HFFc6 (cell line): Measurements from ENCODE around the gene KRT222. TPM values are rescaled to one million over a fixed set of nuclear protein-coding genes. Genes with fewer than 3 reads are reported as not detected.
A peak's percentile ranks its signal among the peaks of the same experiment; 100 is the strongest.

Source experiments
- DNase-seq: peaks from one replicate; pipeline ENCODE4 v3.0.0-alpha.2; 2018
- H3K27ac Mint-ChIP-seq: 2 replicates; pipeline ENCODE4 v1.8.0; 2020; ENCODE audit warnings: mild to moderate bottlenecking, mixed read lengths
- H3K27me3 Mint-ChIP-seq: 2 replicates; pipeline ENCODE4 v1.8.0; 2021; ENCODE audit warnings: mild to moderate bottlenecking, moderate library complexity, mixed read lengths; ENCODE audit not compliant: insufficient read depth
- H3K36me3 Mint-ChIP-seq: 2 replicates; pipeline ENCODE4 v1.8.0; 2021; ENCODE audit warnings: low read depth, mixed read lengths
- H3K4me1 Mint-ChIP-seq: 2 replicates; pipeline ENCODE4 v1.8.0; 2020; ENCODE audit warnings: low read depth, mixed read lengths
- H3K4me3 Mint-ChIP-seq: 2 replicates; pipeline ENCODE4 v1.8.0; 2020; ENCODE audit warnings: mild to moderate bottlenecking, moderate library complexity, mixed read lengths
- H3K9me3 Mint-ChIP-seq: 2 replicates; pipeline ENCODE4 v1.8.0; 2020; ENCODE audit warnings: mild to moderate bottlenecking, mixed read lengths
- total RNA-seq, 6 experiments: library from RNA; stranded (reverse); fragmentation: NEBNext Ultra II Directional; extraction: Animal tissue kit (Norgen Biotek cat#: 25700); gene quantifications; 2 replicates in 1 of 6; 3 replicates in 5 of 6; pipeline ENCODE4 v1.2.3, GENCODE V29; 2021
- TF ChIP-seq, protein P1 (sequence below): fragments of 200-600 bp; sonication (generic); IDR thresholded peaks from 2 replicates; pipeline ENCODE4 v1.5.0; 2021; ENCODE audit warnings: antibody characterized with exemption, mild to moderate bottlenecking

KRT222 gene
- total RNA-seq, 6 experiments from 2014 or later: not detected

GRCh38 chr17:40663252-40663651, 1.7 kb downstream of the KRT222 start:
- Mint-ChIP-seq H3K27ac (no peak overlapping the region), H3K4me3 (no peak overlapping the region), H3K27me3 (peaks cover 54% of the 10 kb centered on the region), H3K4me1 (no peaks in the 10 kb centered on the region; the same call in 1 of the 2 replicates), H3K9me3 (no peaks in the 10 kb centered on the region), H3K36me3 (no peaks in the 10 kb centered on the region)
- TF ChIP-seq, protein P1, sequence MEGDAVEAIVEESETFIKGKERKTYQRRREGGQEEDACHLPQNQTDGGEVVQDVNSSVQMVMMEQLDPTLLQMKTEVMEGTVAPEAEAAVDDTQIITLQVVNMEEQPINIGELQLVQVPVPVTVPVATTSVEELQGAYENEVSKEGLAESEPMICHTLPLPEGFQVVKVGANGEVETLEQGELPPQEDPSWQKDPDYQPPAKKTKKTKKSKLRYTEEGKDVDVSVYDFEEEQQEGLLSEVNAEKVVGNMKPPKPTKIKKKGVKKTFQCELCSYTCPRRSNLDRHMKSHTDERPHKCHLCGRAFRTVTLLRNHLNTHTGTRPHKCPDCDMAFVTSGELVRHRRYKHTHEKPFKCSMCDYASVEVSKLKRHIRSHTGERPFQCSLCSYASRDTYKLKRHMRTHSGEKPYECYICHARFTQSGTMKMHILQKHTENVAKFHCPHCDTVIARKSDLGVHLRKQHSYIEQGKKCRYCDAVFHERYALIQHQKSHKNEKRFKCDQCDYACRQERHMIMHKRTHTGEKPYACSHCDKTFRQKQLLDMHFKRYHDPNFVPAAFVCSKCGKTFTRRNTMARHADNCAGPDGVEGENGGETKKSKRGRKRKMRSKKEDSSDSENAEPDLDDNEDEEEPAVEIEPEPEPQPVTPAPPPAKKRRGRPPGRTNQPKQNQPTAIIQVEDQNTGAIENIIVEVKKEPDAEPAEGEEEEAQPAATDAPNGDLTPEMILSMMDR: no peak
- no peak for DNase-seq

GRCh38 chr17:40659911-40660310, 5.1 kb downstream of the KRT222 start:
- Mint-ChIP-seq H3K27me3 (peaks cover 38% of the 10 kb centered on the region), H3K4me3 (no peak overlapping the region), H3K36me3 (no peaks in the 10 kb centered on the region), H3K27ac (no peak overlapping the region), H3K9me3 (no peaks in the 10 kb centered on the region), H3K4me1 (no peaks in the 10 kb centered on the region; the same call in 1 of the 2 replicates)
- no peak for DNase-seq
- TF ChIP-seq, protein P1: no peak

- Mint-ChIP-seq H3K27me3 (peaks cover 28% of the 10 kb centered on the region), H3K9me3 (no peaks in the 10 kb centered on the region), H3K4me1 (peaks cover 2% of the 10 kb centered on the region; the same call in 1 of the 2 replicates), H3K4me3 (no peak overlapping the region), H3K27ac (no peak overlapping the region), H3K36me3 (no peaks in the 10 kb centered on the region)
- DNase-seq: no peak
- TF ChIP-seq, protein P1: no peak
These were observed 6.6 kb downstream of the KRT222 start for GRCh38 chr17:40658396-40658795.

GRCh38 chr17:40651939-40652338, 13.0 kb downstream of the KRT222 start:
- H3K27me3 Mint-ChIP-seq: peaks cover 11% of the 10 kb centered on the region

DNA sequence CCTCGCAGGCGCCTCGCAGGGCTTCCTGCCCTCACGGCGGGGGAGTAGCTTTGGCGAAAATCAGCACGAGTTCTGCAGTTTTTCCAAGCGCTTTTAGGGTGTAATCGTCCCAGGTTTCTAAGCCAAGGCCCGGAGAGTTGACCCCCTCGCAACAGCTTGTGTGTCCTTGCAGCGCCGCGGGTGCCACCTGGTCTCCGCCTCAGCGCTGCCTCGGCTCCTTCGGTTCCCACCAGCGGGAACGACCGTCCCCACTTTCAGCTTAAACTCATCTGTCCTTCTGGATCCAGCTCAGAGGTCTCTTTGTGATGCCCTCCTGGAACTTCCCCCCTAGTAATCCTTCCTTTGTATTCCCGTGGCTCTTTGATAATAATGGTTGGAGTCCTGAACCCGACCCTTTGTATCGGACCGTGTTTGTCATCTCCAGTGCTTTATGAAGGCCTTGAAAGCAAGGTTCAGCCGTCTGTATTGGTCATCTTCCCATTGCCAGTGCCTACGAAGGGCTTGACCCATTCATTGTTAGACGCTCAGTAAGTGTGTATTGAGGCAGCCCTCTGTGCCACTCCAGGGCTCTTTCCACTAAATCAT, 16.5 kb downstream of the KRT222 start:
- peaks cover 43% of the 10 kb centered on the region for H3K4me1 Mint-ChIP-seq
- peak overlapping the region; percentile 99 for H3K27ac Mint-ChIP-seq
- peak; percentile 7 for DNase-seq
- H3K9me3 Mint-ChIP-seq: no peaks in the 10 kb centered on the region
- H3K36me3 Mint-ChIP-seq: peaks cover 18% of the 10 kb centered on the region
- H3K4me3 Mint-ChIP-seq: peak overlapping the region; percentile 95
- H3K27me3 Mint-ChIP-seq: peaks cover 6% of the 10 kb centered on the region
- TF ChIP-seq, protein P1: no peak

More at GRCh38 chr17:40651939-40652338, 13.0 kb downstream of the KRT222 start:
- TF ChIP-seq, protein P1: no peak
- H3K4me3 Mint-ChIP-seq: no peak overlapping the region
- H3K27ac Mint-ChIP-seq: no peak overlapping the region
- H3K36me3 Mint-ChIP-seq: no peaks in the 10 kb centered on the region
- DNase-seq: no peak
- no peaks in the 10 kb centered on the region for H3K9me3 Mint-ChIP-seq
- peaks cover 19% of the 10 kb centered on the region for H3K4me1 Mint-ChIP-seq
